CD4-positive, alpha-beta T cell treated with Interferon alpha-2 for 1 hour (primary cell): ENCODE results near the gene TBC1D19.
"Not testable (repeated sequence)": the region's sequence is repeated elsewhere in the genome, so short reads cannot be mapped to it uniquely, and the experiment has no call there.

Source experiments
- DNase-seq, 2 donors: peaks; one replicate each; pipeline ENCODE4 v3.0.0-alpha.2; 2020 to 2022

The TBC1D19 gene

DNA sequence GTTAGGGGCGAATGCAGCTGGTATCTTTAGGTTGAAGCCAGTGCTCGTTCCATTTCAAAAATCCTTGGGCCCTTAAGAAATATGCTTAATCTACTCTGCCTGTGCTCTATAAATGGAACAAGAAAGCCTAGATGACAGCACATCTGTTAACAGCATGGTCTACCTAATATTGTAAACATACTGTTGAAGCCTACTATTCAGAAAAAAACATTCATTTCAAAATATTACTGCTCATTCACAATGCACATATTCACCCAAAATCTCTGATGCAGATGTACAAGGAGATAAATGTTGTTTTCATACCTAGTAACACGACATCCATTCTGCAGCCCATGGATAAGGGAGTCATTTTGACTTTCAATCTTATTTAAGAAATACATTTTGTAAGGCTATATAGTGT lies 106.6 kb downstream of the TBC1D19 start:
- no peak for DNase-seq

DNA sequence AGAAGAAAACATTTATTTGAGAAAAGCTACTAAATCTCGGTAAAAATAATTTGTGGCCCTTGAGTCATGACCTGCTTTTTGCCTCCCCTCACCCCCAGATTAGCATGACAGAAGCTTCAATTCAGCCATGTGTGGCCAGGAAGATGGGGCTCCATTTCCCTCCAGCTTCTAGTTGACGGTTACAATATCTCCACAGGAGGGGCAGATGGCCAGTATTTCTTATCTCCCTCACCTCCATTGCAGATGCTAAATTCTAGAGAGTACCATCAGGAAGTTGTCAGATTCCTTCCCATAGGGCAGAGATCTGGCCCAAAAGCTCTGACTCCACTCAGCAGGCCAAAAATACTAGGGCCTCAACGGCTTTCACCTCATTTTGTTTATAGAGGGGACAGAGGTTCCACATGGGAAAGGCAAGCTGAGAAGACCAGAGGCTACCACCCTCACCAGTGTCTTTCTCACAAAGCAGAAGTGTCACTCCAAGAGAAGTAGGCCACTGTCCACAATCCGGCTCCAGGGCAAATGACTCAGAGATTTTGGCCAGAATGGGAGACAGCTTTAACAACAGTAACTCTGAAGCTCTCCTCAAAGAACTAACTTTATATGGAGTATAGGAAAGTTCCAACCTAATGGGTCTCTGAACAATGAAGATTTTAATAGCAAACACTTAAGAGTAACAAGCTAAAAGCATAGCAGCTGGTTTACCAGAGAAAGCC lies 108.3 kb downstream of the TBC1D19 start:
- DNase-seq, result no peak

DNA sequence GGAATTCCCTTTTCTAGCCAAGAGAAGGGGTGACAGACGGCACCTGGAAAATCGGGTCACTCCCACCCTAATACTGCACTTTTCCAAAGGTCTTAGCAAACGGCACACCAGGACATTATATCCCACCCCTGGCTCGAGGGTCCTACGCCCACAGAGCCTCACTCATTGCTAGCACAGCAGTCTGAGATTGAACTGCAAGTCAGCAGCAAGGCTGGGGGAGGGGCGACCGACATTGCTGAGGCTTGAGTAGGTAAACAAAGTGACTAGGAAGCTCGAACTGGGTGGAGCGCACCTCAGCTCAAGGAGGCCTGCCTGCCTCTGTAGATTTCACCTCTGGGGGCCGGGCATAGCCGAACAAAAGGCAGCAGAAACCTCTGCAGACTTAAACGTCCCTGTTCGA lies 110.2 kb downstream of the TBC1D19 start:
- not testable (repeated sequence) for DNase-seq

DNA sequence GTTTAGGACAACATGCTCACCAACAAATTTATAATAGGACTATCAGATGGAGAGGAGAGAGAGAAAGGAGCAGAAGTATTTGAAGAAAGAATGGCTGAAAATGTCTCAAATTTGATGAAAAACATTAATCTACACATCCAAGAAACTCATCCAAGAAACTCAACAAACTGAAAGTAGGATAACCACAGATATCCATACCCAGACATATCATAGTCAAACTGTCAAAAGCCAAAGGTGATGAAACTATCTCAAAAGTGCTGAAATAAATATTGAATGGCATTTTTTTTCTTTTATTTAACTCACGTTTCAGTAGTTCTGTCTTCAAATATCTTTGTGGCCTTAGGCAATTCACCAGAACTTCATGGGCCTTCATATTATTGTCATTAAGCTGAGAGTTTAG lies 116.2 kb downstream of the TBC1D19 start:
- DNase-seq, result no peak

DNA sequence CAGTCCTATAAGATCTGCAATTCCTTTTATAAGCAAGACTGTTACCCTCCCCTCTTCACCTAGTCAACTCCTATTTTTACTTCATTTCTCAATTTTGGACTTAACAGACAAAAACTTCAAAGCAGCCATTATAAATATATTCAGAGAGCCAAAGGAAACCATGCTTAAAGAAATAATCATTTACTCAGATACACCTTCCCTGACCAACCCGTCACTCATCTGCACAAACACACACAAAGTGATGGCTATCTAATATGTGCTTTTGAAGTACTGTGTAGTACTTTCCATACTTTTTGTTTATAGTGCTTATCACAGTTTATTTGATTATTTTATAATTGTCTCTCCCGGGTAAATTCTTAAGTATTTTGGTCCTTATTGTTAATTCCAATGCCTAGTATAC lies 117.2 kb downstream of the TBC1D19 start:
- DNase-seq, result no peak

DNA sequence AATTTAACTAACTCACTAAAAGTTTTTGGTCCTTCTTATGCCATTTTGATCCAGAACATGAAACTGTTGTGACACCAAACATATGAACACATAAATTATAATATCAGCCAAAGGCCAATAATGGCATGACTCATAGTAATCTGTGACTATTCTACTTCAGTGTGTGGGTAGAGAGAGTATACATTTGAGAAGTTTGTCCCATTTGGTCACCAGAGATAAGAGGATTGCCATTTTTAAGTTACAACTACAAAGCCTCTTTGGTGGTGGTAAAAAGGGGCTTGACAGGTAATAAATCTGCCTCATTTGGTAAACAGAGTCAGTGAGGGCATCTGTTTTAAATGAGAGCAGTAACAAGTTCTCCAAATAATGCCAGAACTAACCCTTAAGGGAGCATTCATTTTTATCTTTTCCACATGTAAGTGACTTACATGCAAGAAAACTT lies 117.9 kb downstream of the TBC1D19 start:
- DNase-seq, result no peak

DNA sequence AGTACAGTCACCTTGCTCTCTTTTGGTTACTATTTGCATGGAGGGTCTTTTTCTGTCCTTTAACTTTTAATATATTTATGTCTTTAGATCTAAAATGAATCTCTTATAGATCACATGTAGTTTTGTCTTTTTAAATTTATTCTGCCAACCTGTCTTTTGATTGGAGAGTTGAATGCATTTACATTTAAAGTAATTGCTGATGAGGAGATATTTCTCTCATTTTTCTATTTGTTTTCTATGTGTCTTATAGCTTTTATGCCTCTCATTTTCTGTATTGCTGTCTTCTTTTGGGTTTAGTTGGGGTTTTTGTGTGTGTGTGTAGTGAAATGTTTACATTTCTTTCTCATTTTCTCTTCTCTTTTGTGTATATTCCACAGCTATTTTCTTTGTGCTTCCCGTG lies 123.5 kb downstream of the TBC1D19 start:
- no peak for DNase-seq

DNA sequence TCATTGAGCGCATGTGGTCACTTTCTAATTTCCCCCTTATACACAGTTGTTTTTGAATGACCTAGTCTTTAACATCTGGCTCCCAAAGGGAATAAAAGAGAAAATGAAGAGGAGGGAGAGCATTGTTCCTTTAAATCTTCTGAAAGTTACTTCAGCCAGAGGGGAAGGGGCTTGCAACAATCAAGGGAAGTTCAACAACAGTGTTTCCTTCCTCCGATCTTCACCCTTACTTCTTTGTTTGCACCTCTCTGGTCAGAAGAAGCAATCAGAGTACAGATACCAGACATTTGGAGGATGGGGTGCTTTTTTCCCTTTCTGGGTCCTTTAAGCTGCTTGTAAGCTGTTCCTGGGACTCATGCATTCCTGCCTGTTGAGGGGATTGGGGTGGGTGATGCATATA lies 125.4 kb downstream of the TBC1D19 start:
- no peak for DNase-seq

DNA sequence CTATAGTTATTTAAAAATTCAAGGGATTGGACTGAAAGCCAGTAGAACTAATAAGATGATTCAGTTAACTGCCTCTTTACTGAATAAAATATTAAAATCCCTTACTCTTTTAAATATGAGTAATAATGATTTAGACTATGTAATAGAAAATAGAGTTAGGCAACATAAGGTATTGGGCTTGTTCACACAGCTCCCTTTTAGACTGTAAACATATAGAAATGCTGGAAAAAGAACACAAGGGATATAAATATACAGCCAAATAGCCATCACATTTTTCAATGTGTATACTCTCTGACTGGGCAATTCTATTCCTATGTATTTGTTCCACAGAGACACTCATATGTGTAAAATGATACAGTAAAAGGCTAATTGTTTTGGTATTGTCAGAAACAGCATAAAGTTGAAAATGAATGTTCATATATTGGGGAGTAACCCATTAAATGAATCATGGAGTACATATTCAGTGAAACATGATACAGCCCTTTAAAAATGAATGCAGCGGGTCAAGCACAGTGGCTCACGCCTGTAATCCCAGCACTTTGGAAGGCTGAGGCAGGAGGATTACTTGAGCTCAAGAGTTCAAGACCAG lies 129.8 kb downstream of the TBC1D19 start:
- no peak for DNase-seq

DNA sequence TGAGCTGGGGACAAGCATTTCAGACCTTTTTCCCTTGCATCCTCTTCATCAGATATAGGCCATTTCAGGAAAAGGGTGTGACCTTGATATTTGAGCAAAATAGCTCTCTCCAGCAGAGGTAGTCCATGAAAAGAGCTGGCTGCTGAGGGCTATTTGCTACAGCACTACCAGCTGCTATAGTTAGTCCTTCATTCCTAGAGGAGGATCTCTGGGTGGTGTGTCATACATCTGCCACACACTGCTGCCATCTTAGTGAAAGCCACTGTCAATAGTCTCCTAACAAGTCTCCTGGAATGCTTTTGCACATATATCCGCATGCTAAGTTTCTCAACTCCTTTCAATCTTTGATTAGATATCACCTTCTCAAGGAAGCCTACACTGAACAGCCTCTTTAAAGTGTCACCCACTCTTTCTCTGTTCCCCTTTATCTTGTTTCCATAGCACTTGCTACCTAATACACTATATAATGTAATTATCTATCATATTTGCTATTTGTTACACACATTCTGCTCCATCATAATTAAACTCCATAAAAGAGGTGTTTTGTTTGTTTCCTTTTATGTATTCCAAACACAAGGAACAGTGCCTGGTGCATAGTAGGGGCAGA lies 131.9 kb downstream of the TBC1D19 start:
- DNase-seq, result no peak

DNA sequence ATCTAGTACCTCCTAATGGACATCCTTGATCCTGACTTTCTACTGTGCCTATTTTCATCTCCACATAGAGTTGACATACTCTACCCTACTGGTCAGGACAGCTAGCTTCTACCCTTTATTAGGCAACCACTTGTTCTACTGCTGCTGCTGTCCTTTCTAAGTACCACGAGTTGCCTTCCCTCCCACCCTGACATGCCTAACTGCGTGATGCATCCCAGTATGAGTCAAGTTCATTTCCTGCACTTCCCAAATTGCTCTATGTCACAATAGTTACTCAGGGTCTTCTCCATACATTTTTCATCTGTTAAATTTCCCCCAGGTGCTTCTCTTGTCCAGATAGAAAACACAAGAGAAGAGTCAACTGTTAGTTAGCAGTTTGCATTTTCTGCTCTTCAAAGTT lies 133.4 kb downstream of the TBC1D19 start:
- DNase-seq, result no peak

DNA sequence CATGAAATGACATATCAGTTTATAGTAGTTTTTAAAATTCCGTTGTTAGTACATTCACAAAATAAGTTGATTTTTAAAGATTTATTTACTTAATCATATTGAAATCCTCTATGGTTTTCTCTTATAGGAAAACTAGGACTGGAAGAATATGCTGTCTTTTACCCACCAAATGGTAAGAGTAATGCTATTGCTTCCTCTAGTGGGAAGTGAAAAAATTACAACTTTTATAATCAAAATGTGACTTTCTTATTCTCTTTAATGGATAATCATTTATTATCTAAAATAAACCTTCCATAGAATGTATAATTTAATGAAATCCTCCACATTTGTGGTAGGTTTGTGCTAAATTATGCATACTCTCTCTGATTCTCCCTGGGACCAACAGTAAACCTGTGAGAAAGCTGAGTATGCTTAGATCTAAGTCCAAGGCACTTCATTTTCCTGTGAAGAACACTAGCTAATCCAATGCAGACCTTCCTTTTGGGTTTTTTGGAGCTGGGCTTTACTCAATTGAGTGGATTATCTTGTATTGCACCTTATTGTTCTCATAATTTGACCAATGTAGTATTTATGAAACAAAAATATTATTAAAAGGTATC lies 136.2 kb downstream of the TBC1D19 start:
- peak in 1 of 2 donors; percentile 11 for DNase-seq

DNA sequence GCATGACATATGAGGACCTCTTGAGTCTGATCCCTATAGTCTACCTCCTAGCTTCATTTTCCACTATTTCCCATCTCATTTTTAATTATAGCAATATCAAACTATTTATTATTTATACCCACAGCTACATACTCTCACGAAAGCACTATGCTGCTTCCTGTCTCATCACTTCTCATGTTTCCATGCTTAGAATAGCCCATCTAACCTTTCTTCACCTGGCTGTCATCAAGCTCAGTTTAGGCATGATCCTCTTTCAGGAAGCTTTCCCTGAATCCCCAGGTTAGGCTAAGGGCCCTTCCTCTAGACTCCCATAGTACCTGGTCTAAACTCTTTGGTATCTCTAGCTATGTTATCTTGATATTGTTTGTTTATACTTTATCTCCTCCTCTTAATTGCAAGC lies 137.8 kb downstream of the TBC1D19 start:
- DNase-seq, result no peak

DNA sequence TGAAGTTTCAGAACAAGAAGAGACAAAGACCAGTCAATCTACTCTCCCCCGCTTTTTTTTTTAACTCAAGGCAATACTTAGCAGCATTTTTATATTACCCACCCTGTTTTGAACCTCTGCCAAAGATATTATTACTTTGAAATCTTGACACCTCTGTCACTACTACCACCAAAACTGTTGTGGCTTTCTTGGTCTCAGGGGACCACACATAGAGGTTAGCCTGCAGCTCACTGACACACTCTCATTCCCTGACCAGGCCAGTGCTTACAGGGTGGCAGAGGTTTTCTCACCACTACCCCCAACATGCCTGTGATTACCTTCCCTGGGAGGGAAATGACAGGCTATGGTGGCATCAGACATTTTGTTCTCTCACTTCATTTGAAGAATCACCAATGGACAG lies 139.3 kb downstream of the TBC1D19 start:
- peak; percentile 2 to 45 for DNase-seq

DNA sequence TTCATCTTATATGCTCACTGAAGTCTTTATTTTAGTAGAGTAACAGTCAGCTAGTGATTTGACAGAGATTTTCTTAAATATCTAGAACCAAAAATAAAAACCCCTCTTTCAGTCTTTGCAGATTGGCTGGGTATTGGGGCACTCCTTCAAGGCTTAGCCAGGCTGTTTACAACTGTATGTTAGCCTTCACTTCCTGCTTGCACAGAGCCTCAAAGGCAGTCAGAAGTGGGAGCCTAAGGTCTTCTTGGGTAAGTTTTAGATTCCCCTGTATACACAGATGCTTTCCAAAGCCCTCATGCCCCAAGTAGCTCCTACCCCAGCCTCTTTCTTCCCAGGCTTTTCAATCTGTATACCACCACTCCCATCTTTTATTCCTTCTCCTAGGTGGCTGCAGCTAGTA lies 140.7 kb downstream of the TBC1D19 start:
- DNase-seq, result no peak

DNA sequence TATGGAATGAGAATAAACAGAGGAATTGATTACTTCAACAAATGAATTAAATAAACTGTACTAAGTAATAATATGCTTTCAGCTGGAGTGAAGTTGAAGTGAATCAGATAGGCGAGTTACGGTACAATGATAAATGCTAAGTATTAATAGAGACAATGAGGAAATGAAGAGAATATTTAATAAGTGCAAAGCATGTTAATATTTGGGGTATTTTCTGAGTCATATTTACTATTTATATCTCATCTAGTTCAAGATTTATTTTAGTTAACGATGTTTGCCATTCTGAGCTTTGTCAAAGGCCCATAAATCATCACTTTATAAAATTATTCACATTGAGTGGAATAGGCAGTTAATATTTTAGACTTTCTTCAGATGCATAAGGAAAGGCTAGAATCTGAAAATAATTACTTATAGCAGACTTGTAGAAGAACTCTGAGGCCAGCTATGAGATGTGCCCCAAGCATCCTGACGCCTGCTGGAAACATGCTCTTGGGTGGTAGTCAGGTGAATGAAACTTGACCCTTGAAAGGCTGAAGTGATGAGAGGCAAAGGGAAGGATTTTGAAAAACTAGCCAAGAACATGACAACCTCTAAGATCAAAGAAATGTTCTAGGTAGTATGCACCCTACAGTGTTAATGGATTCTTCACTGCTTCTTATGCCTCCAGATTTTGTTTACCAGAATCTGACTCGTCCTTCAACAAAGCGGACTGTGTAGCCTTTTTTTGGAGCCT lies 142.9 kb downstream of the TBC1D19 start:
- no peak for DNase-seq

DNA sequence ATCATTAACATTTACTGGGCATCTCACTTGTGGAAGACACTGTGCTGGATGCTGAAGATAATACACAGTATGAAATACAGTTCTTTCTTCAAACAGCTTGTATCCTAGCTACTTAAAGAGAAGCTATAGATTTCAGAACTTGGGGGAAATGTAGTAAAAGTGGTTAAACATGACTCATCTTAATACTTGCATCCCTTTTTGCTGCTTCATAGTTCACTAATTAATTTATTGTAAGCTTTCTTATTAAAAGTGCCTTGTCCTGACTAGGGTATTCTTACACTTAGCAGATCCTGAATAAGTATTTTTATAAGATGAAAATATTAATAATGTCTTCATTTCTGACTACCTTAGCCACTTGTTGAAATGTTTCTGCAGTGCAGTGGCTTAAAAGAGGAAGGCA lies 144.0 kb downstream of the TBC1D19 start:
- no peak for DNase-seq

DNA sequence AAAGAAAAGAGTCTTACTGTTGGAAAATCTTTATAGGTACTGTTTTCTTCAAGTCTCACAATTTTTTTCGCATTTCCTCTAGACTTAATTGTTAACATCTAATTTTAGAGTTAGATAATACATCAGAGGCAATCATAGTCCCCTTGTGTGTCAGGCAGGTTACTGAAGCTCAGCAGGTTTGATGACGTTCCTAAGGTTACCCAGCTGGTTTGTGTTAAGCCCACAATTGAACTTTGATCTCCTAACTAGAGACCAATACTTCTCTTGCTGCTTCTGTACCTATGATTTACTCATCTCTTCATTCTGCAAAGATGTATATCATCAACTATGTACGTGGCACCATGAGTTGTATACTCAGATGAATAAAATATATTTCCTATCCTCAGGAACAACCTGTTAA lies 145.1 kb downstream of the TBC1D19 start:
- DNase-seq, result no peak

DNA sequence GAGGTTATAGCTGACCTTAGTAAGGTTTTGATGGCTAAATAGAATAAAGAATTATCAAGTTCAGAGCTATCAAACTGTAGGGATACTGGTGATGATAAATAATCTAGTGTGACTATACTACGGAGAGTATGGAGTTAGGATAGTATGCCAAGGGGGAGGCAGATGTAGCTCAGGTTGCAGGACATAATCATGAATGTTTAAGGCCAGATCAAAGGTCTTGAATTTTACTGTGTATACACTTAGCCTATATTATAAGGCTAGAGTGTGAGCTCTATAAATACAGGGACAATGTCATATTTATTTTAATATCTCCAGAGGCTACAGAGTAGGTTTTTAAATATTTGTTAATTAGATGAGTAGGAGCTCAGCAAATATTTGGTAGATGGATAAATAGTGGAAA lies 145.7 kb downstream of the TBC1D19 start:
- no peak for DNase-seq

DNA sequence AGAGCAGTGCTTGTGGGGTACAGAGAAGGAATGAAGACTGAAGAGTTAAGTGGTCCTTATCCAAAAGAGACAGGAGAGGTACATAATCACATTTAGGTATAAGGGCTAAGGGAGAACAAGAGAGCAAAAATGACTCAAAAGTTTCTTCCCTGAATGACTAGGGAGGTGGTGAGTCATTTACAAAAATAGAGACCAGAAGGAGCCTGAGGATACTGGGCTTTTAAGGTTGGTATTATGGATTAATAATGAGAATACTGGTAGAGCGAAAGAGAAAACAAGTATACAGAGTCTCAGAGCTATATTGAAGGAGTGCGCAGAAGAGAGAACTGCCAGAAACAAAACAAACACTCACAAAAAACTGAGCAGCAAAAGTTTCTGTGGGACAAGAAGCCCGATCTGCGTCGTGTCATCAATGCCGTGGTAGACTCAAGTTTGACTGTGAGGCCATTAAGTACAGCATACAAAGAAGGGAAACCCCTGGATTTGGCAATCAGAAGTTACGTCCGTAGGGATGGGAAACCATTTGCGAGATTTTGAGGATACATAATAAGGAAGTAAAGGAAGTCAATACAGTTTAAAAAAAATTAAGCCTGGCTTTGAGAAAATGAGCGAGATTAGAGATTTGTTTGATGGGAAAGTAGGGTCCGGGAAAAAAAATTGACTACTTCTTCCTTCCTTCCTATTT lies 147.6 kb downstream of the TBC1D19 start:
- DNase-seq, result no peak

DNA sequence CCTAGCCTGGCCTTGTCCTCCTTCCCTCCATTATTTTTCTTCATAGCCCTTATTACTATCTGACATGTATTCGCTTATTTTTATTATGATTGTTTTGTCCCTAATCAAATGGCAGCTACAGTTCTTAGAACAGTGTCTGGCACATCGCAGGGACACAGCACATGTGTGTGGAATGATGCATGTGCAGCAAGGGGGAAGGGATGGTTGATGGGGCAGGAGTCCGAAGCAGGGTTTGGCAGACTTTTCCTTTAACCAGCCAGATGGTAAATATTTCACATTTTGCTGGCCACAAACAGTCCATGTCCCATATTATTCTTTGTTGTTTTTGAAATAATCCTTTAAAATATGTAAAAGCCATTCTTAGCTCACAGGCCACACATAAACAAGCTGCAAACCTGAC lies 148.5 kb downstream of the TBC1D19 start:
- DNase-seq, result no peak

DNA sequence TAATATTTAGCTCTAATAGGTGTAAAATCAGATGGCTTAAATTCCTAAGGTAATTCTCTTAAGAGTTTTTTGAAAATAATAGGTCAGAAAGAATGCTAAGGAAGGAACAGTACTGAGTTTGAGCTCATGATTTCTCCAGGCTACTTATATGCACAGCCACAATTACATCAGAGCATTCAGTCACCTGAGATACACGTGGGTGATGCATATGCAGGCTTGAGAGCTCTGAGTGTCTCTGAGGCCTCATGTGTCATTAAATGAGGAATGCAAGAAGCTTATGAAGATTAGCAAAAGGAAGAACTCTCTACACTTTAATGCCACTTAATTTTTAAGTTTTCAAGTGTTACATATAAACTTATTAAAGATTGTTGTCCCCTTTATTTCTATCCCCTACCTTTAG lies 152.7 kb downstream of the TBC1D19 start:
- no peak for DNase-seq

DNA sequence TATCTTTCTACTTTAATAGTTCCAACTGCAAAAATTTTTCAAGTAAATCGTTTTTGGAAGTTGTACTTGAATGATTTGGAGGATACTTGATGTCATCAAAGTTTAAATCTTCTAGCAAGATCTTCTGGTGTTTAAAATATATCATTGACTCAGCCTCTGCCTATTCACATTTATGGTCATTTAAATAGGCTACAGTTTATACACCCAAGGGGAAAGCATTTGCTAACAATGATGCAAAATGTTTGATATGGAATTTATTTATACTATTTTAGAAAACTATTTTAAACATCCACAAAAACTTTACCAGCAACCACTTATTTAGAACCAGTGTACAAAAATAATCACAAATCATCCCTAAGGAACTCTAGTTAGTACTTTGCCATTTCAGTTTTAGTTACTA lies 153.5 kb downstream of the TBC1D19 start:
- no peak for DNase-seq
